Measurements from ENCODE around the gene ADK.

DNA sequence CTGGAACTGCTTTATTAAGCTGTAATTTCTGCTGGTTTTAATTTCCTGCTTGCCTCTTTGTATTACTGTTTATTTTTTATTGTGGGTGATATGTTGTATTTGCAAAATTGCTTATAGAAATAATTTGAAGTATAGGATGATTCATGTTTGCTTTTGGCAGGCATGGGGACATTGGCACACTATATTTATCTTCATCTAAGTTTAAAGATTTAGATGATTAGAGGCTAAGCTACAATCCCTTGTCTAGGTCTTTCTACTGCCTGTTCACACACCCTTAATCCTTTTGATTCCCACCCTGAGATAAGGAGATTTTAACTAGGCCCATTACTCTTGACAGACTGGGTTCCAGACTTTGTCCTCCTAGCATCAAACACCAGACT lies 492.6 kb downstream of the ADK start:
- TF ChIP-seq, protein P1, sequence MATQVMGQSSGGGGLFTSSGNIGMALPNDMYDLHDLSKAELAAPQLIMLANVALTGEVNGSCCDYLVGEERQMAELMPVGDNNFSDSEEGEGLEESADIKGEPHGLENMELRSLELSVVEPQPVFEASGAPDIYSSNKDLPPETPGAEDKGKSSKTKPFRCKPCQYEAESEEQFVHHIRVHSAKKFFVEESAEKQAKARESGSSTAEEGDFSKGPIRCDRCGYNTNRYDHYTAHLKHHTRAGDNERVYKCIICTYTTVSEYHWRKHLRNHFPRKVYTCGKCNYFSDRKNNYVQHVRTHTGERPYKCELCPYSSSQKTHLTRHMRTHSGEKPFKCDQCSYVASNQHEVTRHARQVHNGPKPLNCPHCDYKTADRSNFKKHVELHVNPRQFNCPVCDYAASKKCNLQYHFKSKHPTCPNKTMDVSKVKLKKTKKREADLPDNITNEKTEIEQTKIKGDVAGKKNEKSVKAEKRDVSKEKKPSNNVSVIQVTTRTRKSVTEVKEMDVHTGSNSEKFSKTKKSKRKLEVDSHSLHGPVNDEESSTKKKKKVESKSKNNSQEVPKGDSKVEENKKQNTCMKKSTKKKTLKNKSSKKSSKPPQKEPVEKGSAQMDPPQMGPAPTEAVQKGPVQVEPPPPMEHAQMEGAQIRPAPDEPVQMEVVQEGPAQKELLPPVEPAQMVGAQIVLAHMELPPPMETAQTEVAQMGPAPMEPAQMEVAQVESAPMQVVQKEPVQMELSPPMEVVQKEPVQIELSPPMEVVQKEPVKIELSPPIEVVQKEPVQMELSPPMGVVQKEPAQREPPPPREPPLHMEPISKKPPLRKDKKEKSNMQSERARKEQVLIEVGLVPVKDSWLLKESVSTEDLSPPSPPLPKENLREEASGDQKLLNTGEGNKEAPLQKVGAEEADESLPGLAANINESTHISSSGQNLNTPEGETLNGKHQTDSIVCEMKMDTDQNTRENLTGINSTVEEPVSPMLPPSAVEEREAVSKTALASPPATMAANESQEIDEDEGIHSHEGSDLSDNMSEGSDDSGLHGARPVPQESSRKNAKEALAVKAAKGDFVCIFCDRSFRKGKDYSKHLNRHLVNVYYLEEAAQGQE (IDR thresholded peaks at IDR 0.05; ENCODE audit: insufficient read depth in 1 of 2, low read depth in 2 of 2, low read length in 2 of 2) = no peak
- TF ChIP-seq TAF1 (IDR thresholded peaks at IDR 0.05; ENCODE audit: borderline replicate concordance, insufficient read depth, low read length) (no peak), POLR2AphosphoS5 (IDR thresholded peaks at IDR 0.05; ENCODE audit: low read depth, low read length) (no peak)
